NCI-H2227 (cell line): ENCODE results near the gene PSAPL1.
"Not testable (repeated sequence)": the region's sequence is repeated elsewhere in the genome, so short reads cannot be mapped to it uniquely, and the experiment has no call there.

Experiments used
- DNase-seq: peaks from one replicate; lab custom pipeline; 2025; ENCODE audit not compliant: unreplicated experiment; lab: John Stamatoyannopoulos, UW

PSAPL1 gene

GRCh38 chr4:7460566-7460965 lies 25.8 kb upstream of the PSAPL1 start:
- DNase-seq, result no peak

- no peak for DNase-seq
Observed at GRCh38 chr4:7459471-7459870, 24.7 kb upstream of the PSAPL1 start.

GRCh38 chr4:7458477-7458876 lies 23.7 kb upstream of the PSAPL1 start:
- no peak for DNase-seq

- no peak for DNase-seq
Observed at GRCh38 chr4:7458066-7458425, 23.3 kb upstream of the PSAPL1 start.

GRCh38 chr4:7457201-7458065 lies 22.7 kb upstream of the PSAPL1 start:
- DNase-seq, result no peak

GRCh38 chr4:7452802-7453201 lies 18.1 kb upstream of the PSAPL1 start:
- not testable (repeated sequence) for DNase-seq

- DNase-seq, result no peak
Observed at GRCh38 chr4:7451800-7452199, 17.1 kb upstream of the PSAPL1 start.

GRCh38 chr4:7451434-7451789 lies 16.7 kb upstream of the PSAPL1 start:
- no peak for DNase-seq

GRCh38 chr4:7450775-7451433 lies 16.2 kb upstream of the PSAPL1 start:
- DNase-seq, result no peak

GRCh38 chr4:7448036-7448435 lies 13.3 kb upstream of the PSAPL1 start:
- no peak for DNase-seq

- DNase-seq, result no peak
Observed at GRCh38 chr4:7447236-7447635, 12.5 kb upstream of the PSAPL1 start.

- DNase-seq, result no peak
Observed at GRCh38 chr4:7444731-7445130, 10.0 kb upstream of the PSAPL1 start.

- DNase-seq, result no peak
Observed at GRCh38 chr4:7444314-7444713, 9.6 kb upstream of the PSAPL1 start.

- DNase-seq, result no peak
Observed at GRCh38 chr4:7442574-7443162, 7.9 kb upstream of the PSAPL1 start.

GRCh38 chr4:7441201-7441600 lies 6.5 kb upstream of the PSAPL1 start:
- no peak for DNase-seq

- no peak for DNase-seq
Observed at GRCh38 chr4:7439699-7440098, 5.0 kb upstream of the PSAPL1 start.

GRCh38 chr4:7436256-7436655 lies 1.5 kb upstream of the PSAPL1 start:
- DNase-seq, result no peak

GRCh38 chr4:7435471-7436061 lies 836 bp upstream of the PSAPL1 start:
- DNase-seq, result no peak

- no peak for DNase-seq
Observed at GRCh38 chr4:7434141-7434765, 477 bp downstream of the PSAPL1 start.

GRCh38 chr4:7433376-7434140 lies 1.2 kb downstream of the PSAPL1 start:
- no peak for DNase-seq
